ENCODE measurements around the gene MAZ. TPM values are rescaled to one million over a fixed set of nuclear protein-coding genes. Genes with fewer than 3 reads are reported as not detected.

The MAZ gene
- total RNA-seq, 1 donor from 2014 or later = 247 TPM

DNA sequence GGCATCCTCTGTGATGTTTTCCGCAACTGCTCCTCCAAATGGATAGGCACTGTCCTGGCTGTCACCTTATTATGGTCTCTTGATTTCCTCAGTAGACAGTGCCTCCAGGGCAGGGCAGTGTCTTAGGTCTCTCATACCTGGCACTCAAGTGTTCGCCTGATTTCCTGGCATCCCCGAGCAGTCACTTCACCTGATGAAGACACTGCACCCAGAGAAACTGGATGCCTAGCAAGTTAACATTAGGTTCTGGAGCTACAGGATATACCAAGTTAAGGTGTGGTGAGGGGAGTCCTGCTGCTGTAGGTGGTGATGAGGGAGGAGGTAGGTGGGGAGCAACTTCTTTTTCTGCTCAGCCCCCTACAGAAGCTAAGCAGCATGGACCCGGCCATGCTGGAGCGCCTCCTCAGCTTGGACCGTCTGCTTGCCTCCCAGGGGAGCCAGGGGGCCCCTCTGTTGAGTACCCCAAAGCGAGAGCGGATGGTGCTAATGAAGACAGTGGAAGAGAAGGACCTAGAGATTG, 3.9 kb upstream of the MAZ start:
- Histone ChIP-seq H3K4me1 (ENCODE audit: insufficient read depth, low read length) (peaks cover 9% of the 10 kb centered on the region), H3K9me3 (ENCODE audit: insufficient read depth, low read depth, low read length) (no peaks in the 10 kb centered on the region), H3K27me3 (ENCODE audit: insufficient read depth, low read length) (no peaks in the 10 kb centered on the region), H3K4me2 (ENCODE audit: low read length) (no peak overlapping the region), H3K79me2 (ENCODE audit: insufficient read depth, low read length) (peaks cover 5% of the 10 kb centered on the region), H3K27ac (ENCODE audit: low read depth, low read length) (no peak overlapping the region), H3K9ac (ENCODE audit: low read length) (no peak overlapping the region), H2AFZ (ENCODE audit: low read depth, low read length) (no peak overlapping the region), H3K4me3 (ENCODE audit: insufficient read depth, low read depth, low read length) (no peak overlapping the region), H3K36me3 (ENCODE audit: insufficient read depth, low read length) (peaks cover 22% of the 10 kb centered on the region), H4K20me1 (ENCODE audit: insufficient read depth, low read length) (no peaks in the 10 kb centered on the region)
- Mint-ChIP-seq H3K4me1 (ENCODE audit: low read depth, unreplicated experiment) (peaks cover 6% of the 10 kb centered on the region), H3K36me3 (ENCODE audit: low read depth, unreplicated experiment) (peaks cover 14% of the 10 kb centered on the region), H3K4me3 (ENCODE audit: unreplicated experiment) (peak overlapping the region; percentile 41), H3K27ac (ENCODE audit: unreplicated experiment) (no peak overlapping the region), H3K9me3 (ENCODE audit: unreplicated experiment) (no peaks in the 10 kb centered on the region), H3K27me3 (ENCODE audit: low read depth, unreplicated experiment) (no peaks in the 10 kb centered on the region)
- TF ChIP-seq EZH2 (IDR thresholded peaks at IDR 0.05; ENCODE audit: insufficient read depth, low read length) = no peak
- TF ChIP-seq, protein P1, sequence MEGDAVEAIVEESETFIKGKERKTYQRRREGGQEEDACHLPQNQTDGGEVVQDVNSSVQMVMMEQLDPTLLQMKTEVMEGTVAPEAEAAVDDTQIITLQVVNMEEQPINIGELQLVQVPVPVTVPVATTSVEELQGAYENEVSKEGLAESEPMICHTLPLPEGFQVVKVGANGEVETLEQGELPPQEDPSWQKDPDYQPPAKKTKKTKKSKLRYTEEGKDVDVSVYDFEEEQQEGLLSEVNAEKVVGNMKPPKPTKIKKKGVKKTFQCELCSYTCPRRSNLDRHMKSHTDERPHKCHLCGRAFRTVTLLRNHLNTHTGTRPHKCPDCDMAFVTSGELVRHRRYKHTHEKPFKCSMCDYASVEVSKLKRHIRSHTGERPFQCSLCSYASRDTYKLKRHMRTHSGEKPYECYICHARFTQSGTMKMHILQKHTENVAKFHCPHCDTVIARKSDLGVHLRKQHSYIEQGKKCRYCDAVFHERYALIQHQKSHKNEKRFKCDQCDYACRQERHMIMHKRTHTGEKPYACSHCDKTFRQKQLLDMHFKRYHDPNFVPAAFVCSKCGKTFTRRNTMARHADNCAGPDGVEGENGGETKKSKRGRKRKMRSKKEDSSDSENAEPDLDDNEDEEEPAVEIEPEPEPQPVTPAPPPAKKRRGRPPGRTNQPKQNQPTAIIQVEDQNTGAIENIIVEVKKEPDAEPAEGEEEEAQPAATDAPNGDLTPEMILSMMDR (IDR thresholded peaks at IDR 0.05; ENCODE audit: insufficient read depth, low read depth, low read length) = no peak
- DNase-seq (ENCODE audit: low read depth) (no peak), FAIRE-seq (no peak)

DNA sequence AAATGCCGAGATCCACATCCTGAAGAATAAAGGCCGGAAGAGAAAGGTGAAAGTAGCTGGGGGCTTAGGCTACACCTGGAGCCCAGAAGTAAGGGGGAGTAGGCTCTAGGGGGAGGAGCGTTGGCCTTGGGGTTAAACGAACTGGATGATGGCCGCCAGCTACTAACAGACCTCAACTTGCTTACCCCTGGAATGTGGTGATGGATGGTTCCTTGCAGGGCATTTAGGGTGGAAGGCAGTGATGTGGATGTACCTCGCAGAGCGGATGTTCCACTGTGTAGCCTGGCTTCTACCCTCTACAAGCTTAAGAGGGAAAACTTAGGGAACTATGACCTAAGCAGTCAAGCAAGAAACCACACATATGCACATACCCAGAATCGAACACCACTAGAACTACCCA, 2.3 kb upstream of the MAZ start:
- H3K4me3 Mint-ChIP-seq (ENCODE audit: unreplicated experiment) = peak overlapping the region; percentile 85
- DNase-seq (ENCODE audit: low read depth) (no peak), FAIRE-seq (no peak)
- H2AFZ ChIP-seq (ENCODE audit: low read depth, low read length) = no peak overlapping the region
- no peak overlapping the region for H3K4me3 ChIP-seq (ENCODE audit: insufficient read depth, low read depth, low read length)
- peak overlapping the region; percentile 75 for H3K27ac Mint-ChIP-seq (ENCODE audit: unreplicated experiment)
- H3K4me1 Mint-ChIP-seq (ENCODE audit: low read depth, unreplicated experiment) = peaks cover 13% of the 10 kb centered on the region
- H3K79me2 ChIP-seq (ENCODE audit: insufficient read depth, low read length) = peaks cover 20% of the 10 kb centered on the region
- H3K27ac ChIP-seq (ENCODE audit: low read depth, low read length) = no peak overlapping the region
- H3K4me2 ChIP-seq (ENCODE audit: low read length) = peak overlapping the region; percentile 96
- H4K20me1 ChIP-seq (ENCODE audit: insufficient read depth, low read length) = peaks cover 11% of the 10 kb centered on the region
- TF ChIP-seq, protein P1 (IDR thresholded peaks at IDR 0.05; ENCODE audit: insufficient read depth, low read depth, low read length) = no peak
- TF ChIP-seq EZH2 (IDR thresholded peaks at IDR 0.05; ENCODE audit: insufficient read depth, low read length) = no peak
- peaks cover 11% of the 10 kb centered on the region for H3K36me3 ChIP-seq (ENCODE audit: insufficient read depth, low read length)
- H3K27me3 ChIP-seq (ENCODE audit: insufficient read depth, low read length) = no peaks in the 10 kb centered on the region
- peaks cover 15% of the 10 kb centered on the region for H3K4me1 ChIP-seq (ENCODE audit: insufficient read depth, low read length)
- H3K27me3 Mint-ChIP-seq (ENCODE audit: low read depth, unreplicated experiment) = no peaks in the 10 kb centered on the region
- peaks cover 15% of the 10 kb centered on the region for H3K36me3 Mint-ChIP-seq (ENCODE audit: low read depth, unreplicated experiment)
- H3K9ac ChIP-seq (ENCODE audit: low read length) = peak overlapping the region; percentile 94
- no peaks in the 10 kb centered on the region for H3K9me3 Mint-ChIP-seq (ENCODE audit: unreplicated experiment)
- no peaks in the 10 kb centered on the region for H3K9me3 ChIP-seq (ENCODE audit: insufficient read depth, low read depth, low read length)

DNA sequence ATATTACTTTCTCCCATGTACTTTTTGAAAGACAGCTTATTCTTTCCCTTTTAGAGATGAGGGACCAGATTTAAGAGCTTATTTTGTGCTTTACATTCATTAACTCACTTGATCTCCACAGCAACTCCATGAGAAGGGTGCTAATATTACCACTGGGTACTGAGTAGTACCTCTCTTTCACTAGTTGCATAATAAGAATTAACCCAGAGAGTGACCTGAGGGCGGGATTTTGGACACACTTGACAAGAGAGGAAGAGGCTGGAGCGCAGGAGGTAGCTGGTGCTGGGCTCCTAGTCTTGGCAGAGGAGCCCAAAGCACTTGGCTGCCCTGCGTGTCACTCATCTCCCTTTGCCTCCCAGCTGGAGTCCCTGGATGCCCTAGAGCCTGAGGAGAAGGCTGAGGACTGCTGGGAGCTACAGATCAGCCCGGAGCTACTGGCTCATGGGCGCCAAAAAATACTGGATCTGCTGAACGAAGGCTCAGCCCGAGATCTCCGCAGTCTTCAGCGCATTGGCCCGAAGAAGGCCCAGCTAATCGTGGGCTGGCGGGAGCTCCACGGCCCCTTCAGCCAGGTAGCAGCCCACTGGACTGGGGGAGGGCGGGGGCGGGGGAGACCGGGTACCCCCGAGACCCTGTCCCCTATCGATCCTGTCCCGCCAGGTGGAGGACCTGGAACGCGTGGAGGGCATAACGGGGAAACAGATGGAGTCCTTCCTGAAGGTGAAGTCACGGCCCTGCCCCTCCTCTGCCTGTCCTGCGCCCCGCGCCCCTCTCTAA, 1.7 kb upstream of the MAZ start:
- Histone ChIP-seq H3K4me1 (ENCODE audit: insufficient read depth, low read length) (peaks cover 21% of the 10 kb centered on the region), H4K20me1 (ENCODE audit: insufficient read depth, low read length) (peaks cover 17% of the 10 kb centered on the region), H3K4me3 (ENCODE audit: insufficient read depth, low read depth, low read length) (peak overlapping the region; percentile 74), H2AFZ (ENCODE audit: low read depth, low read length) (peak overlapping the region; percentile 79), H3K79me2 (ENCODE audit: insufficient read depth, low read length) (peaks cover 25% of the 10 kb centered on the region), H3K27ac (ENCODE audit: low read depth, low read length) (peak overlapping the region; percentile 91), H3K36me3 (ENCODE audit: insufficient read depth, low read length) (peaks cover 11% of the 10 kb centered on the region), H3K27me3 (ENCODE audit: insufficient read depth, low read length) (no peaks in the 10 kb centered on the region), H3K4me2 (ENCODE audit: low read length) (peak overlapping the region; percentile 96), H3K9ac (ENCODE audit: low read length) (peak overlapping the region; percentile 94), H3K9me3 (ENCODE audit: insufficient read depth, low read depth, low read length) (no peaks in the 10 kb centered on the region)
- no peak for TF ChIP-seq EZH2 (IDR thresholded peaks at IDR 0.05; ENCODE audit: insufficient read depth, low read length)
- TF ChIP-seq, protein P1 (IDR thresholded peaks at IDR 0.05; ENCODE audit: insufficient read depth, low read depth, low read length) = no peak
- Mint-ChIP-seq H3K4me1 (ENCODE audit: low read depth, unreplicated experiment) (peaks cover 15% of the 10 kb centered on the region), H3K36me3 (ENCODE audit: low read depth, unreplicated experiment) (peaks cover 14% of the 10 kb centered on the region), H3K27me3 (ENCODE audit: low read depth, unreplicated experiment) (no peaks in the 10 kb centered on the region), H3K9me3 (ENCODE audit: unreplicated experiment) (no peaks in the 10 kb centered on the region), H3K27ac (ENCODE audit: unreplicated experiment) (peak overlapping the region; percentile 98), H3K4me3 (ENCODE audit: unreplicated experiment) (peak overlapping the region; percentile 98)
- DNase-seq (ENCODE audit: low read depth) = no peak
- no peak for FAIRE-seq

Data from astrocyte (in vitro differentiated cells and primary cell).